ENCODE results near the gene OBP2A. TPM values are rescaled to one million over a fixed set of nuclear protein-coding genes. Genes with fewer than 3 reads are reported as not detected.
A peak's percentile ranks its signal among the peaks of the same experiment; 100 is the strongest.

OBP2A gene
- total RNA-seq, 1 donor from 2014 or later = not detected

- DNase-seq (ENCODE audit: low spot score) = no peak
- H3K4me3 Mint-ChIP-seq (ENCODE audit: unreplicated experiment) = no peak overlapping the region
- H3K4me1 Mint-ChIP-seq (ENCODE audit: unreplicated experiment) = no peaks in the 10 kb centered on the region
- H3K36me3 Mint-ChIP-seq (ENCODE audit: low read depth, unreplicated experiment) = peaks cover 5% of the 10 kb centered on the region
- peaks cover 6% of the 10 kb centered on the region for H3K27me3 Mint-ChIP-seq (ENCODE audit: unreplicated experiment)
- peak overlapping the region; percentile 12 for H3K27ac Mint-ChIP-seq (ENCODE audit: unreplicated experiment)
- no peaks in the 10 kb centered on the region for H3K9me3 Mint-ChIP-seq (ENCODE audit: unreplicated experiment)
- no peak for TF ChIP-seq CTCF (IDR thresholded peaks at IDR 0.05; ENCODE audit: unreplicated experiment)
Measured at GRCh38 chr9:135551031-135551430, 5.1 kb downstream of the OBP2A start.

GRCh38 chr9:135551456-135551855 is 5.5 kb downstream of the OBP2A start:
- no peak for DNase-seq (ENCODE audit: low spot score)
- no peak overlapping the region for H3K27ac Mint-ChIP-seq (ENCODE audit: unreplicated experiment)
- no peaks in the 10 kb centered on the region for H3K9me3 Mint-ChIP-seq (ENCODE audit: unreplicated experiment)
- H3K36me3 Mint-ChIP-seq (ENCODE audit: low read depth, unreplicated experiment) = peaks cover 5% of the 10 kb centered on the region
- H3K4me1 Mint-ChIP-seq (ENCODE audit: unreplicated experiment) = no peaks in the 10 kb centered on the region
- no peak overlapping the region for H3K4me3 Mint-ChIP-seq (ENCODE audit: unreplicated experiment)
- H3K27me3 Mint-ChIP-seq (ENCODE audit: unreplicated experiment) = peaks cover 7% of the 10 kb centered on the region
- no peak for TF ChIP-seq CTCF (IDR thresholded peaks at IDR 0.05; ENCODE audit: unreplicated experiment)

- no peak overlapping the region for H3K27ac Mint-ChIP-seq (ENCODE audit: unreplicated experiment)
- H3K4me1 Mint-ChIP-seq (ENCODE audit: unreplicated experiment) = no peaks in the 10 kb centered on the region
- DNase-seq (ENCODE audit: low spot score) = no peak
- no peak for TF ChIP-seq CTCF (IDR thresholded peaks at IDR 0.05; ENCODE audit: unreplicated experiment)
- H3K27me3 Mint-ChIP-seq (ENCODE audit: unreplicated experiment) = peaks cover 7% of the 10 kb centered on the region
- H3K36me3 Mint-ChIP-seq (ENCODE audit: low read depth, unreplicated experiment) = peaks cover 5% of the 10 kb centered on the region
- H3K4me3 Mint-ChIP-seq (ENCODE audit: unreplicated experiment) = no peak overlapping the region
- H3K9me3 Mint-ChIP-seq (ENCODE audit: unreplicated experiment) = no peaks in the 10 kb centered on the region
Measured at GRCh38 chr9:135552021-135552697, 6.2 kb downstream of the OBP2A start.

GRCh38 chr9:135552698-135553171 is 6.8 kb downstream of the OBP2A start:
- DNase-seq (ENCODE audit: low spot score) = no peak
- no peak overlapping the region for H3K27ac Mint-ChIP-seq (ENCODE audit: unreplicated experiment)
- no peak for TF ChIP-seq CTCF (IDR thresholded peaks at IDR 0.05; ENCODE audit: unreplicated experiment)
- H3K4me1 Mint-ChIP-seq (ENCODE audit: unreplicated experiment) = no peaks in the 10 kb centered on the region
- no peaks in the 10 kb centered on the region for H3K9me3 Mint-ChIP-seq (ENCODE audit: unreplicated experiment)
- peaks cover 7% of the 10 kb centered on the region for H3K27me3 Mint-ChIP-seq (ENCODE audit: unreplicated experiment)
- H3K4me3 Mint-ChIP-seq (ENCODE audit: unreplicated experiment) = no peak overlapping the region
- H3K36me3 Mint-ChIP-seq (ENCODE audit: low read depth, unreplicated experiment) = peaks cover 5% of the 10 kb centered on the region

- H3K27me3 Mint-ChIP-seq (ENCODE audit: unreplicated experiment) = peaks cover 3% of the 10 kb centered on the region
- H3K4me3 Mint-ChIP-seq (ENCODE audit: unreplicated experiment) = no peak overlapping the region
- peaks cover 5% of the 10 kb centered on the region for H3K36me3 Mint-ChIP-seq (ENCODE audit: low read depth, unreplicated experiment)
- no peak overlapping the region for H3K27ac Mint-ChIP-seq (ENCODE audit: unreplicated experiment)
- no peaks in the 10 kb centered on the region for H3K9me3 Mint-ChIP-seq (ENCODE audit: unreplicated experiment)
- no peak for DNase-seq (ENCODE audit: low spot score)
- H3K4me1 Mint-ChIP-seq (ENCODE audit: unreplicated experiment) = no peaks in the 10 kb centered on the region
- TF ChIP-seq CTCF (IDR thresholded peaks at IDR 0.05; ENCODE audit: unreplicated experiment) = no peak
Measured at GRCh38 chr9:135554718-135555117, 8.8 kb downstream of the OBP2A start.
